Panc1 (cell line): Measurements from ENCODE around the gene ABCB1. TPM values are rescaled to one million over a fixed set of nuclear protein-coding genes. Genes with fewer than 3 reads are reported as not detected.

ENCODE experiments used
- ATAC-seq: fragments of 200-7000 bp; cut with Tn5 transposase; 2 replicates; pipeline ENCODE4 v1.9.1; 2020; ENCODE audit warnings: mild to moderate bottlenecking, moderate library complexity
- BruUV-seq: library from RNA; stranded (reverse); fragments of 400-500 nt; replicated peaks from 2 replicates; lab custom pipeline; 2021; lab: Mats Ljungman, UMichigan
- CTCF ChIA-PET: fragments of 300-600 bp; sonication (Branson Sonifier 250); formaldehyde crosslinking; loops from one replicate; lab custom pipeline; 2022; ENCODE audit warnings: antibody characterized with exemption; lab: Charles Lee
- POLR2A ChIA-PET: fragments of 300-600 bp; sonication (Branson Sonifier 250); formaldehyde crosslinking; loops from one replicate; lab custom pipeline; 2022; ENCODE audit warnings: antibody characterized with exemption; lab: Charles Lee
- DNase-seq: peaks from one replicate; pipeline ENCODE4 v3.0.0-alpha.2; 2010; ENCODE audit warnings: low read depth, low spot score
- H3K27ac ChIP-seq: 2 replicates; pipeline ENCODE4 v1.5.1; 2011; ENCODE audit warnings: mild to moderate bottlenecking, low read length, inconsistent platforms
- H3K27me3 ChIP-seq: fragments of 200-500 bp; sonication (Bioruptor generic); 2 replicates; pipeline ENCODE4 v1.6.0; 2014; ENCODE audit warnings: low read length, inconsistent platforms; ENCODE audit not compliant: control insufficient read depth, insufficient read depth
- H3K36me3 ChIP-seq: fragments of 200-500 bp; sonication (Bioruptor generic); 2 replicates; pipeline ENCODE4 v1.5.1; 2014; ENCODE audit warnings: inconsistent platforms, mild to moderate bottlenecking, low read length, moderate library complexity; ENCODE audit not compliant: control insufficient read depth, insufficient read depth
- H3K4me1 ChIP-seq: 2 replicates; pipeline ENCODE4 v1.5.1; 2011; ENCODE audit warnings: inconsistent platforms, mild to moderate bottlenecking, low read length, moderate library complexity; ENCODE audit not compliant: control insufficient read depth, insufficient read depth
- H3K4me3 ChIP-seq, 2 experiments: 2 replicates each; pipeline ENCODE4 v1.5.1; 2011 to 2012; ENCODE audit warnings: low read depth in 2 of 2, low read length in 2 of 2, mild to moderate bottlenecking in 2 of 2, inconsistent platforms in 1 of 2, moderate library complexity in 1 of 2
- H3K9me3 ChIP-seq: fragments of 200-500 bp; sonication (Bioruptor generic); 2 replicates; pipeline ENCODE4 v1.5.1; 2014; ENCODE audit warnings: low read depth, mild to moderate bottlenecking, inconsistent platforms, low read length, moderate library complexity; ENCODE audit not compliant: control insufficient read depth, insufficient read depth
- POLR2AphosphoS5 ChIP-seq: IDR thresholded peaks from 2 replicates; pipeline ENCODE4 v1.6.1; 2012; ENCODE audit warnings: mild to moderate bottlenecking, low read depth, low read length, moderate library complexity
- SIN3A ChIP-seq: IDR thresholded peaks from 2 replicates; pipeline ENCODE4 v1.6.1; 2012; ENCODE audit warnings: low read depth, mild to moderate bottlenecking, low read length, moderate library complexity, borderline replicate concordance; ENCODE audit not compliant: insufficient read depth
- TCF7L2 ChIP-seq: IDR thresholded peaks from 2 replicates; pipeline ENCODE4 v1.6.1; 2011; ENCODE audit warnings: mild to moderate bottlenecking, low read depth, low read length, inconsistent platforms
- in situ Hi-C: cut with HindIII; loops from 2 replicates; pipeline ENCODE4 v1.10.0; 2016; ENCODE audit warnings: low sequenced_read_pairs, low pct_unique_long_range_greater_than_20kb
- intact Hi-C: fragments of 100-400 bp; cut with micrococcal nuclease; formaldehyde crosslinking; loops from one replicate; pipeline ENCODE4 v1.10.0; 2022; ENCODE audit not compliant: unreplicated experiment
- total RNA-seq: library from RNA; stranded (reverse); gene quantifications from one replicate; pipeline ENCODE4 v1.2.1, GENCODE V29; 2021; ENCODE audit not compliant: unreplicated experiment
- TF ChIP-seq, protein P1 (sequence below): fragments of 450-650 bp; IDR thresholded peaks from 2 replicates; pipeline ENCODE4 v1.5.1; 2017; ENCODE audit warnings: mild to moderate bottlenecking
- TF ChIP-seq, protein P2 (sequence below), 2 experiments: IDR thresholded peaks; 2 replicates each; pipeline ENCODE4 v1.6.1; 2011 to 2012; ENCODE audit warnings: low read depth in 2 of 2, control low read depth in 1 of 2, low read length in 1 of 2, mild to moderate bottlenecking in 1 of 2, moderate library complexity in 1 of 2; ENCODE audit not compliant: insufficient read depth in 1 of 2

The ABCB1 gene
- total RNA-seq, 1 experiment from 2014 or later = 0.67 TPM

DNA sequence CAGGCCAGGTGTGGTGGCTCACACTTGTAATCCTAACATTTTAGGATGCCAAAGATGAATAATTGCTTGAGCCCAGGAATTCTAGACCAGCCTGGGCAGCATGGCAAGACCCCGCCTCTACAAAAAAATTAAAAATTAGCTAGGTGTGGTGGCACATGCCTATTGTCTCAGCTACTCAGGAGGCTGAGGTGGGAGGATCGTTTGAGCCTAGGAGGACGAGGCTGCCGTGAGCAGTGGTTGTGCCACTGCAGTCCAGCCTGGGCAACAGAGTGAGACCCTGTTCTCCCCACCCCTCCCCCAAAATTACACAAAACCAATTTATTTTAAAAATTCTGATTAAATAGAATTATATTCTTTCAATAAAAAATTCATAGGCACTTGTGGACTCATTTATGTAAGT is 39.0 kb downstream of the ABCB1 start:
- DNase-seq = no peak
- BruUV-seq = no TSS peak
- in situ Hi-C loops = no loop called here
- TF ChIP-seq, protein P1, sequence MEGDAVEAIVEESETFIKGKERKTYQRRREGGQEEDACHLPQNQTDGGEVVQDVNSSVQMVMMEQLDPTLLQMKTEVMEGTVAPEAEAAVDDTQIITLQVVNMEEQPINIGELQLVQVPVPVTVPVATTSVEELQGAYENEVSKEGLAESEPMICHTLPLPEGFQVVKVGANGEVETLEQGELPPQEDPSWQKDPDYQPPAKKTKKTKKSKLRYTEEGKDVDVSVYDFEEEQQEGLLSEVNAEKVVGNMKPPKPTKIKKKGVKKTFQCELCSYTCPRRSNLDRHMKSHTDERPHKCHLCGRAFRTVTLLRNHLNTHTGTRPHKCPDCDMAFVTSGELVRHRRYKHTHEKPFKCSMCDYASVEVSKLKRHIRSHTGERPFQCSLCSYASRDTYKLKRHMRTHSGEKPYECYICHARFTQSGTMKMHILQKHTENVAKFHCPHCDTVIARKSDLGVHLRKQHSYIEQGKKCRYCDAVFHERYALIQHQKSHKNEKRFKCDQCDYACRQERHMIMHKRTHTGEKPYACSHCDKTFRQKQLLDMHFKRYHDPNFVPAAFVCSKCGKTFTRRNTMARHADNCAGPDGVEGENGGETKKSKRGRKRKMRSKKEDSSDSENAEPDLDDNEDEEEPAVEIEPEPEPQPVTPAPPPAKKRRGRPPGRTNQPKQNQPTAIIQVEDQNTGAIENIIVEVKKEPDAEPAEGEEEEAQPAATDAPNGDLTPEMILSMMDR = no peak
- TF ChIP-seq, protein P2, sequence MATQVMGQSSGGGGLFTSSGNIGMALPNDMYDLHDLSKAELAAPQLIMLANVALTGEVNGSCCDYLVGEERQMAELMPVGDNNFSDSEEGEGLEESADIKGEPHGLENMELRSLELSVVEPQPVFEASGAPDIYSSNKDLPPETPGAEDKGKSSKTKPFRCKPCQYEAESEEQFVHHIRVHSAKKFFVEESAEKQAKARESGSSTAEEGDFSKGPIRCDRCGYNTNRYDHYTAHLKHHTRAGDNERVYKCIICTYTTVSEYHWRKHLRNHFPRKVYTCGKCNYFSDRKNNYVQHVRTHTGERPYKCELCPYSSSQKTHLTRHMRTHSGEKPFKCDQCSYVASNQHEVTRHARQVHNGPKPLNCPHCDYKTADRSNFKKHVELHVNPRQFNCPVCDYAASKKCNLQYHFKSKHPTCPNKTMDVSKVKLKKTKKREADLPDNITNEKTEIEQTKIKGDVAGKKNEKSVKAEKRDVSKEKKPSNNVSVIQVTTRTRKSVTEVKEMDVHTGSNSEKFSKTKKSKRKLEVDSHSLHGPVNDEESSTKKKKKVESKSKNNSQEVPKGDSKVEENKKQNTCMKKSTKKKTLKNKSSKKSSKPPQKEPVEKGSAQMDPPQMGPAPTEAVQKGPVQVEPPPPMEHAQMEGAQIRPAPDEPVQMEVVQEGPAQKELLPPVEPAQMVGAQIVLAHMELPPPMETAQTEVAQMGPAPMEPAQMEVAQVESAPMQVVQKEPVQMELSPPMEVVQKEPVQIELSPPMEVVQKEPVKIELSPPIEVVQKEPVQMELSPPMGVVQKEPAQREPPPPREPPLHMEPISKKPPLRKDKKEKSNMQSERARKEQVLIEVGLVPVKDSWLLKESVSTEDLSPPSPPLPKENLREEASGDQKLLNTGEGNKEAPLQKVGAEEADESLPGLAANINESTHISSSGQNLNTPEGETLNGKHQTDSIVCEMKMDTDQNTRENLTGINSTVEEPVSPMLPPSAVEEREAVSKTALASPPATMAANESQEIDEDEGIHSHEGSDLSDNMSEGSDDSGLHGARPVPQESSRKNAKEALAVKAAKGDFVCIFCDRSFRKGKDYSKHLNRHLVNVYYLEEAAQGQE (IDR thresholded peaks at IDR 0.05; ENCODE audit: insufficient read depth in 1 of 2, low read depth in 2 of 2, low read length in 1 of 2) = no peak
- TF ChIP-seq POLR2AphosphoS5 = no peak
- no peak for TF ChIP-seq TCF7L2
- no peak for TF ChIP-seq SIN3A
- H3K9me3 ChIP-seq = no peaks in the 10 kb centered on the region
- no peak for ATAC-seq
- H3K4me1 ChIP-seq = no peaks in the 10 kb centered on the region
- no peak overlapping the region for H3K27ac ChIP-seq
- ChIA-PET POLR2A (no interaction called here), CTCF (no interaction called here)
- H3K27me3 ChIP-seq = no peaks in the 10 kb centered on the region; the same call in 1 of the 2 replicates
- H3K36me3 ChIP-seq = no peaks in the 10 kb centered on the region
- intact Hi-C loops = no loop called here
- no peak overlapping the region for H3K4me3 ChIP-seq

DNA sequence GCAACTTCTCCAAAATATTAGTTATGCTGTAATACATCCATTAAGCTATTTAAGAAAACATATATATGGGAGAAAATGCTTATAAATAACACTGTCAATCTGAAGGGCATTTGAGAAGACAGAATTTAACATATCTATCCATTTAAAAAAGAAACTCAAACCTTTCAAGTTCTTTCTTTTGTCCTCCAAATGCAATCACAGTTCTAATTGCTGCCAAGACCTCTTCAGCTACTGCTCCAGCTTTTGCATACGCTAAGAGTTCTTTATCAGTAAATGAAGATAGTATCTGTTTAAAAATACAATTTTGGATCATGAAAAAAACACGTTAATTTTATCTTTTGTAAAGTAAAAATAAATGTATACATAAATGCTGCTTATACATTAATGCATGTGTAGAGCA is 39.6 kb downstream of the ABCB1 start:
- BruUV-seq = no TSS peak
- ChIA-PET CTCF (no interaction called here), POLR2A (no interaction called here)
- intact Hi-C loops (no loop called here), in situ Hi-C loops (no loop called here)
- no peaks in the 10 kb centered on the region for H3K4me1 ChIP-seq
- no peaks in the 10 kb centered on the region; the same call in 1 of the 2 replicates for H3K27me3 ChIP-seq
- H3K36me3 ChIP-seq = no peaks in the 10 kb centered on the region
- H3K27ac ChIP-seq = no peak overlapping the region
- ATAC-seq (no peak), DNase-seq (no peak)
- TF ChIP-seq TCF7L2 = no peak
- H3K4me3 ChIP-seq = no peak overlapping the region
- no peaks in the 10 kb centered on the region for H3K9me3 ChIP-seq

DNA sequence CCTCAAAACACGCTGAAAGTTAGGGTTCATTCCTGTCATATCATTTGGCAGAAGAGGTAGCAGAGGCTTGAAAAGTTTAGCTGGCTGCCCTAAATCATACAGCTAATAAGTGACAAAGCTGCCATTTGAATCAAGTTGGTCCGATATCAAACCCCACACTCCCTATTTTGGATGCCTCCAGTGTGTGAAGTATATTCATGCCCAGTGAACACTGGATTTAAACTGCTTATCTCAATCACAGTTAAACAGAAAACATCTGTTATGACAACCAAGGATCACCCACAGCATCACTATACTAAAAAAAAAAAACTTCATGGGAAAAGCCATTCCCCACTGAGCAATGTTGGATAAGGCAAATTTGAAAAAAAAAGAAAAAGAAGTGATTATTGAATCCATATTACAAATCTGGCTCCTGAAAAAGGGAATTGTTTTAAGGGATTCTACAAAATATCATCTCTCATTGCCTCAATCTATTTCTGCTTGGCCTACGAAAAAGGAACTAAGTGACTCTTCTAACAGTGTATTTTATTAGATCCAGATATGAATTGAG is 48.3 kb downstream of the ABCB1 start:
- no peak overlapping the region for H3K4me3 ChIP-seq
- DNase-seq = no peak
- no peaks in the 10 kb centered on the region for H3K9me3 ChIP-seq
- no peaks in the 10 kb centered on the region; the same call in 1 of the 2 replicates for H3K27me3 ChIP-seq
- in situ Hi-C loops (no loop called here), intact Hi-C loops (no loop called here)
- no peak for TF ChIP-seq TCF7L2
- TF ChIP-seq, protein P1 = no peak
- no peak for TF ChIP-seq POLR2AphosphoS5
- TF ChIP-seq, protein P2 (IDR thresholded peaks at IDR 0.05; ENCODE audit: insufficient read depth in 1 of 2, low read depth in 2 of 2, low read length in 1 of 2) = no peak
- TF ChIP-seq SIN3A = no peak
- H3K27ac ChIP-seq = no peak overlapping the region
- H3K4me1 ChIP-seq = no peaks in the 10 kb centered on the region
- ChIA-PET POLR2A (no interaction called here), CTCF (no interaction called here)
- BruUV-seq = no TSS peak
- no peak for ATAC-seq
- H3K36me3 ChIP-seq = no peaks in the 10 kb centered on the region
